Left ventricle myocardium superior (tissue), 1 donor: ENCODE results near the gene COL21A1. TPM values are rescaled to one million over a fixed set of nuclear protein-coding genes. Genes with fewer than 3 reads are reported as not detected.

Source experiments
- ATAC-seq: fragments of 200-7000 bp; cut with Tn5 transposase; one replicate; pipeline ENCODE4 v1.9.1; 2020; ENCODE audit warnings: mild to moderate bottlenecking, moderate library complexity
- DNase-seq: peaks from one replicate; pipeline ENCODE4 v3.0.0-alpha.2; 2020
- intact Hi-C: fragments of 100-400 bp; cut with micrococcal nuclease; formaldehyde crosslinking; loops from one replicate; pipeline ENCODE4 v1.11.0; 2022
- total RNA-seq: library from RNA; stranded (reverse); fragmentation: NEBNext Ultra II Directional; extraction: Animal tissue kit (Norgen Biotek cat#: 25700); gene quantifications from one replicate; pipeline ENCODE4 v1.2.1, GENCODE V29; 2021
- donor health status: DM: no; HTN: yes; CAD: no; lungs with severe emphysema.

COL21A1 gene
- total RNA-seq, 1 donor from 2014 or later, result 23.2 TPM

GRCh38 chr6:56214041-56214702, 33.2 kb downstream of the COL21A1 start:
- DNase-seq (no peak), ATAC-seq (no peak)
- intact Hi-C loops, result no loop called here

GRCh38 chr6:56211724-56212123, 35.7 kb downstream of the COL21A1 start:
- intact Hi-C loops, result no loop called here
- ATAC-seq, result no peak
- DNase-seq, result no peak

GRCh38 chr6:56204134-56204533, 43.2 kb downstream of the COL21A1 start:
- intact Hi-C loops, result no loop called here
- DNase-seq (no peak), ATAC-seq (no peak)

- intact Hi-C loops, result no loop called here
- ATAC-seq (no peak), DNase-seq (no peak)
Observed at GRCh38 chr6:56199956-56200355, 47.4 kb downstream of the COL21A1 start.

GRCh38 chr6:56193846-56194245, 53.5 kb downstream of the COL21A1 start:
- DNase-seq, result no peak
- intact Hi-C loops, result no loop called here
- ATAC-seq, result no peak

- no peak for DNase-seq
- intact Hi-C loops, result no loop called here
- no peak for ATAC-seq
Observed at GRCh38 chr6:56188429-56188828, 59.0 kb downstream of the COL21A1 start.

GRCh38 chr6:56187686-56188085, 59.7 kb downstream of the COL21A1 start:
- no peak for ATAC-seq
- intact Hi-C loops, result no loop called here

GRCh38 chr6:56176741-56177140, 70.6 kb downstream of the COL21A1 start:
- no peak for ATAC-seq
- intact Hi-C loops, result no loop called here
- no peak for DNase-seq

More at GRCh38 chr6:56187686-56188085, 59.7 kb downstream of the COL21A1 start:
- DNase-seq, result no peak

- DNase-seq (no peak), ATAC-seq (no peak)
- intact Hi-C loops, result no loop called here
Observed at GRCh38 chr6:56173228-56173627, 74.2 kb downstream of the COL21A1 start.

GRCh38 chr6:56172144-56172543, 75.2 kb downstream of the COL21A1 start:
- ATAC-seq (no peak), DNase-seq (no peak)
- intact Hi-C loops, result no loop called here

- ATAC-seq (no peak), DNase-seq (no peak)
- intact Hi-C loops, result no loop called here
Observed at GRCh38 chr6:56169366-56169765, 78.0 kb downstream of the COL21A1 start.

- ATAC-seq (no peak), DNase-seq (no peak)
- intact Hi-C loops, result no loop called here
Observed at GRCh38 chr6:56168596-56168995, 78.8 kb downstream of the COL21A1 start.

GRCh38 chr6:56162081-56162480, 85.3 kb downstream of the COL21A1 start:
- ATAC-seq (no peak), DNase-seq (no peak)
- intact Hi-C loops, result no loop called here

- intact Hi-C loops, result no loop called here
- ATAC-seq (no peak), DNase-seq (no peak)
Observed at GRCh38 chr6:56160489-56160888, 86.9 kb downstream of the COL21A1 start.

GRCh38 chr6:56158571-56158970, 88.8 kb downstream of the COL21A1 start:
- DNase-seq, result no peak
- no peak for ATAC-seq
- intact Hi-C loops, result no loop called here

- intact Hi-C loops, result no loop called here
- no peak for DNase-seq
- no peak for ATAC-seq
Observed at GRCh38 chr6:56156643-56157042, 90.7 kb downstream of the COL21A1 start.

GRCh38 chr6:56155634-56156141, 91.7 kb downstream of the COL21A1 start:
- DNase-seq (no peak), ATAC-seq (no peak)
- intact Hi-C loops, result no loop called here

GRCh38 chr6:56154076-56154475, 93.3 kb downstream of the COL21A1 start:
- no peak for DNase-seq
- intact Hi-C loops, result no loop called here
- no peak for ATAC-seq

- intact Hi-C loops, result no loop called here
- DNase-seq (no peak), ATAC-seq (no peak)
Observed at GRCh38 chr6:56152611-56153010, 94.8 kb downstream of the COL21A1 start.

GRCh38 chr6:56151609-56152224, 95.7 kb downstream of the COL21A1 start:
- DNase-seq (no peak), ATAC-seq (no peak)
- intact Hi-C loops, result no loop called here
